GM12878 (cell line): ENCODE results near the gene UTP14C.

ENCODE experiments used
- ETV6 ChIP-seq, 2 experiments: fragments of 450-650 bp in 1 of 2; IDR thresholded peaks in 1 of 2; conservative IDR thresholded peaks in 1 of 2; 2 replicates each; pipeline ENCODE4 v1.6.1; 2014; ENCODE audit warnings: antibody characterized with exemption in 1 of 2, borderline replicate concordance in 1 of 2, low read depth in 1 of 2, mild to moderate bottlenecking in 1 of 2, moderate library complexity in 1 of 2
- JUND ChIP-seq: IDR thresholded peaks from 2 replicates; pipeline ENCODE4 v1.6.1; 2012; ENCODE audit warnings: low read depth, mild to moderate bottlenecking, low read length, improper control_type of control experiment, moderate library complexity
- NRF1 ChIP-seq: conservative IDR thresholded peaks from 2 replicates; pipeline ENCODE4 v1.6.1; 2011; ENCODE audit warnings: mild to moderate bottlenecking, low read depth, low read length, improper control_type of control experiment
- POLR2A ChIP-seq: IDR thresholded peaks from 2 replicates; pipeline ENCODE4 v1.6.1; 2011; ENCODE audit warnings: low read depth, mild to moderate bottlenecking, low read length
- POLR2AphosphoS5 ChIP-seq: IDR thresholded peaks from 2 replicates; pipeline ENCODE4 v1.6.1; 2011; ENCODE audit warnings: mild to moderate bottlenecking, low read length, inconsistent platforms
- RAD21 ChIP-seq: IDR thresholded peaks from 2 replicates; pipeline ENCODE4 v1.6.1; 2011; ENCODE audit warnings: mild to moderate bottlenecking, low read depth, low read length, moderate library complexity; ENCODE audit not compliant: insufficient read depth
- RBBP5 ChIP-seq: fragments of 200-600 bp; sonication (generic); conservative IDR thresholded peaks from 2 replicates; pipeline ENCODE4 v1.6.1; 2016
- SP1 ChIP-seq: IDR thresholded peaks from one replicate; pipeline ENCODE4 v1.6.1; 2011; ENCODE audit warnings: low read depth, low read length
- STAT1 ChIP-seq: fragments of 450-650 bp; conservative IDR thresholded peaks from 2 replicates; pipeline ENCODE4 v1.6.1; 2014; ENCODE audit warnings: antibody characterized with exemption, mild to moderate bottlenecking
- TF ChIP-seq, protein P1 (sequence below), 3 experiments: IDR thresholded peaks in 2 of 3; conservative IDR thresholded peaks in 1 of 3; 2 replicates each; pipeline ENCODE4 v1.5.1; 2011; ENCODE audit warnings: low read depth in 3 of 3, low read length in 3 of 3, mild to moderate bottlenecking in 3 of 3, control low read depth in 2 of 3, moderate library complexity in 2 of 3, inconsistent platforms in 1 of 3, mixed read lengths in 1 of 3; ENCODE audit not compliant: control insufficient read depth in 2 of 3, insufficient read depth in 1 of 3; ENCODE audit errors: extremely low read depth in 1 of 3
- TF ChIP-seq, protein P2 (sequence below): IDR thresholded peaks from 2 replicates; pipeline ENCODE4 v1.6.1; 2012; ENCODE audit warnings: low read depth, low read length, improper control_type of control experiment
- TF ChIP-seq, protein P3 (sequence below): fragments of 450-650 bp; IDR thresholded peaks from 2 replicates; pipeline ENCODE4 v1.6.1; 2016; ENCODE audit warnings: mild to moderate bottlenecking, moderate library complexity, borderline replicate concordance
- TF ChIP-seq, protein P4 (sequence below): IDR thresholded peaks from 2 replicates; pipeline ENCODE4 v1.6.1; 2012; ENCODE audit warnings: low read depth, low read length, improper control_type of control experiment

DNA sequence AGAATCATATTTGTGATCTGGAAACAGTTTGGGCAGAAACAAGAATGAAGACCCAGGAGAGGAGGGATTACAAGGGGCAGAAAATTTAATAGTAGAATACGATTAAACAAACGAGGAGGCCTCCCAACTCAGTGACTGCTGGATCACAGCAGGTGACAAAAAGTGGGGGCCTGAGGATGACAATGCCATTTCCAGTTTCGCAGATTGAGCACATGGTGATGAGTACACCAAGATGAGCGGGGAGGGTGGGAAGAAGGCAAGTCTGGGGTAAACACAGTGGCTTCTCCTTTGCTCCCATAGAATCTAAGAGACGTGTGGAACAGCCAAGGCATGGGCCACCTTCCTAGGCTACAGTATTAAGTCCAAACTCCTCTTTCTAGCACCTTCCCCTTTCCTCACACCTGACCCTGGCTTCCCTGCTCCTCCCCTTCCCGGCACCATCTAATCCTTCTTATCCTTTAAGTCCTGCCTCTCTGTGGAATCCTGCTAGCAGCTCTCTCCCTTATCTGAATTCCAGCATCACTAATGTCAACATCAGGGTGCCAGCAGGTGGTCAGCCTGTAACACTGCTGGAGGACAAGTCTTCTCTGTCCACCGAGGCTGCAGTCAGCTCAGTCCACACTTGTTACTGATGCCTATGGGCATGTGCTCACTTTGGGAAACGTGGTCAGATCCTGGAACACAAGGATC lies 26.7 kb upstream of the UTP14C start:
- TF ChIP-seq SP1, result no peak
- TF ChIP-seq RAD21, result no peak
- TF ChIP-seq, protein P1, sequence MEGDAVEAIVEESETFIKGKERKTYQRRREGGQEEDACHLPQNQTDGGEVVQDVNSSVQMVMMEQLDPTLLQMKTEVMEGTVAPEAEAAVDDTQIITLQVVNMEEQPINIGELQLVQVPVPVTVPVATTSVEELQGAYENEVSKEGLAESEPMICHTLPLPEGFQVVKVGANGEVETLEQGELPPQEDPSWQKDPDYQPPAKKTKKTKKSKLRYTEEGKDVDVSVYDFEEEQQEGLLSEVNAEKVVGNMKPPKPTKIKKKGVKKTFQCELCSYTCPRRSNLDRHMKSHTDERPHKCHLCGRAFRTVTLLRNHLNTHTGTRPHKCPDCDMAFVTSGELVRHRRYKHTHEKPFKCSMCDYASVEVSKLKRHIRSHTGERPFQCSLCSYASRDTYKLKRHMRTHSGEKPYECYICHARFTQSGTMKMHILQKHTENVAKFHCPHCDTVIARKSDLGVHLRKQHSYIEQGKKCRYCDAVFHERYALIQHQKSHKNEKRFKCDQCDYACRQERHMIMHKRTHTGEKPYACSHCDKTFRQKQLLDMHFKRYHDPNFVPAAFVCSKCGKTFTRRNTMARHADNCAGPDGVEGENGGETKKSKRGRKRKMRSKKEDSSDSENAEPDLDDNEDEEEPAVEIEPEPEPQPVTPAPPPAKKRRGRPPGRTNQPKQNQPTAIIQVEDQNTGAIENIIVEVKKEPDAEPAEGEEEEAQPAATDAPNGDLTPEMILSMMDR (IDR thresholded peaks at IDR 0.05 in 2 of 3, conservative IDR thresholded peaks at IDR 0.05 in 1 of 3; ENCODE audit: control insufficient read depth in 2 of 3, extremely low read depth in 1 of 3, insufficient read depth in 1 of 3, low read depth in 3 of 3, low read length in 3 of 3), result no peak
- TF ChIP-seq STAT1, result no peak
- no peak for TF ChIP-seq POLR2A
- TF ChIP-seq, protein P2, sequence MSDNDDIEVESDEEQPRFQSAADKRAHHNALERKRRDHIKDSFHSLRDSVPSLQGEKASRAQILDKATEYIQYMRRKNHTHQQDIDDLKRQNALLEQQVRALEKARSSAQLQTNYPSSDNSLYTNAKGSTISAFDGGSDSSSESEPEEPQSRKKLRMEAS, result no peak
- no peak for TF ChIP-seq POLR2AphosphoS5
- TF ChIP-seq, protein P3, sequence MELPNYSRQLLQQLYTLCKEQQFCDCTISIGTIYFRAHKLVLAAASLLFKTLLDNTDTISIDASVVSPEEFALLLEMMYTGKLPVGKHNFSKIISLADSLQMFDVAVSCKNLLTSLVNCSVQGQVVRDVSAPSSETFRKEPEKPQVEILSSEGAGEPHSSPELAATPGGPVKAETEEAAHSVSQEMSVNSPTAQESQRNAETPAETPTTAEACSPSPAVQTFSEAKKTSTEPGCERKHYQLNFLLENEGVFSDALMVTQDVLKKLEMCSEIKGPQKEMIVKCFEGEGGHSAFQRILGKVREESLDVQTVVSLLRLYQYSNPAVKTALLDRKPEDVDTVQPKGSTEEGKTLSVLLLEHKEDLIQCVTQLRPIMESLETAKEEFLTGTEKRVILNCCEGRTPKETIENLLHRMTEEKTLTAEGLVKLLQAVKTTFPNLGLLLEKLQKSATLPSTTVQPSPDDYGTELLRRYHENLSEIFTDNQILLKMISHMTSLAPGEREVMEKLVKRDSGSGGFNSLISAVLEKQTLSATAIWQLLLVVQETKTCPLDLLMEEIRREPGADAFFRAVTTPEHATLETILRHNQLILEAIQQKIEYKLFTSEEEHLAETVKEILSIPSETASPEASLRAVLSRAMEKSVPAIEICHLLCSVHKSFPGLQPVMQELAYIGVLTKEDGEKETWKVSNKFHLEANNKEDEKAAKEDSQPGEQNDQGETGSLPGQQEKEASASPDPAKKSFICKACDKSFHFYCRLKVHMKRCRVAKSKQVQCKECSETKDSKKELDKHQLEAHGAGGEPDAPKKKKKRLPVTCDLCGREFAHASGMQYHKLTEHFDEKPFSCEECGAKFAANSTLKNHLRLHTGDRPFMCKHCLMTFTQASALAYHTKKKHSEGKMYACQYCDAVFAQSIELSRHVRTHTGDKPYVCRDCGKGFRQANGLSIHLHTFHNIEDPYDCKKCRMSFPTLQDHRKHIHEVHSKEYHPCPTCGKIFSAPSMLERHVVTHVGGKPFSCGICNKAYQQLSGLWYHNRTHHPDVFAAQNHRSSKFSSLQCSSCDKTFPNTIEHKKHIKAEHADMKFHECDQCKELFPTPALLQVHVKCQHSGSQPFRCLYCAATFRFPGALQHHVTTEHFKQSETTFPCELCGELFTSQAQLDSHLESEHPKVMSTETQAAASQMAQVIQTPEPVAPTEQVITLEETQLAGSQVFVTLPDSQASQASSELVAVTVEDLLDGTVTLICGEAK, result no peak
- TF ChIP-seq JUND, result no peak
- TF ChIP-seq, protein P4, sequence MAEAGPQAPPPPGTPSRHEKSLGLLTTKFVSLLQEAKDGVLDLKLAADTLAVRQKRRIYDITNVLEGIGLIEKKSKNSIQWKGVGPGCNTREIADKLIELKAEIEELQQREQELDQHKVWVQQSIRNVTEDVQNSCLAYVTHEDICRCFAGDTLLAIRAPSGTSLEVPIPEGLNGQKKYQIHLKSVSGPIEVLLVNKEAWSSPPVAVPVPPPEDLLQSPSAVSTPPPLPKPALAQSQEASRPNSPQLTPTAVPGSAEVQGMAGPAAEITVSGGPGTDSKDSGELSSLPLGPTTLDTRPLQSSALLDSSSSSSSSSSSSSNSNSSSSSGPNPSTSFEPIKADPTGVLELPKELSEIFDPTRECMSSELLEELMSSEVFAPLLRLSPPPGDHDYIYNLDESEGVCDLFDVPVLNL, result no peak
- no peak for TF ChIP-seq ETV6 (conservative IDR thresholded peaks at IDR 0.05 in 1 of 2, IDR thresholded peaks at IDR 0.05 in 1 of 2; ENCODE audit: borderline replicate concordance in 1 of 2, low read depth in 1 of 2)
- no peak for TF ChIP-seq RBBP5
- TF ChIP-seq NRF1, result no peak
